ENCODE data around the gene TAF12.

- no peak for TF ChIP-seq CTCF (IDR thresholded peaks at IDR 0.05)
- no peak for TF ChIP-seq POLR2AphosphoS5 (IDR thresholded peaks at IDR 0.05)
- no peak for TF ChIP-seq POLR2A (IDR thresholded peaks at IDR 0.05)
Observed at GRCh38 chr1:28631713-28632112, 11.2 kb downstream of the TAF12 start.
